Lung microvascular endothelial cell (primary cell): ENCODE data around the gene MT1A. TPM values are rescaled to one million over a fixed set of nuclear protein-coding genes. Genes with fewer than 3 reads are reported as not detected.

ENCODE experiments used
- DNase-seq, 2 donors: peaks; one replicate each; pipeline versions ENCODE4 v3.0.0 to v3.0.0-alpha.2; 2010; ENCODE audit warnings: low read depth in 2 of 2
- total RNA-seq: library from RNA; depleted of rRNA; stranded (reverse); fragments of >200 nt; gene quantifications from 2 replicates; pipeline ENCODE4 v1.2.1, GENCODE V29; 2014

The MT1A gene
- total RNA-seq = 0.79 and 2.4 TPM in 2 replicates

GRCh38 chr16:56637814-56638750, at the start of gene MT1A:
MT1A (plus strand) TSS chr16:56638666; CDS start chr16:56638739, 73 bp downstream.
- peak; percentile 48 to 52 for DNase-seq

- DNase-seq = no peak
These were observed 49.7 kb upstream of the MT1A start for GRCh38 chr16:56588781-56589140.

DNA sequence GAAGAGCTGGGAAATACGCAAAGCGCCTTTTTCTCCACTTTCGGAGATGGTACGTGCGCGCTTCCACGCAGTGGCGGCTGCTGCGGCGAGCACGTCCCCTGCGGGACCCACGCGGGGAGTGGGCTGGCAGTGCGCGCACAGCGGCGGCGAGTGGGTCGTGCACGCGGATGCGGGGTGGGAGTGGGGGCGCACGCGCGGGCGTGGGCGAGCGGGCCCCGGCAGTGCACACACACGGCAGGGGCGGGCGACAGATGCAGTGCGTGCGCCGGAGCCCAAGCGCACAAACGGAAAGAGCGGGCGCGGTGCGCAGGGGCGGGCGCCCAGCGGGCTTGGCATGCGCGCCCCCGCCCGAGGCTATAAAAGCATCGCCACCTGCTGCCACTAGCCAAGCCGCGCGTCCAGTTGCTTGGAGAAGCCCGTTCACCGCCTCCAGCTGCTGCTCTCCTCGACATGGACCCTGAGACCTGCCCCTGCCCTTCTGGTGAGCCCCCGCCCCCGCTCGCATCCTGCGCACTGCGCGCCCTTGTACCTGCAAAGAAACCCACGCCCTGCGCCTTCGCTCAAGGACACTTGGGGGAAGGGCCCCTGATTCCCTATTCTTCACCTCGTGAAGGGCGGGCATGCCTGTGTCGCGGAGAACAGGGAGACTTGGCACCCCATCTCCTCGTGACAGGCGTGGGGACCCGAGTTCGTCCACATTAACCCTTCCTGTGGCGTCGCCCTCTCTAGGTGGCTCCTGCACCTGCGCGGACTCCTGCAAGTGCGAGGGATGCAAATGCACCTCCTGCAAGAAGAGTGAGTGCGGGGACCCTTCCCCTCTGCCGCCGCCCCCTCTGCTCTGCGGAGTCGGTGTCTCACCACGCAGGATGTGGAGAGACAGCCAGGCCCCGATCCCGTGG, 49.1 kb upstream of the MT1A start, which contains the start of gene MT3:
Gene MT3, plus strand, starts transcription at position 388 of the 899 bp plus-strand sequence. Its CDS starts 63 bp downstream, at position 451.
- DNase-seq = peak in 1 of 2 donors; percentile 30

DNA sequence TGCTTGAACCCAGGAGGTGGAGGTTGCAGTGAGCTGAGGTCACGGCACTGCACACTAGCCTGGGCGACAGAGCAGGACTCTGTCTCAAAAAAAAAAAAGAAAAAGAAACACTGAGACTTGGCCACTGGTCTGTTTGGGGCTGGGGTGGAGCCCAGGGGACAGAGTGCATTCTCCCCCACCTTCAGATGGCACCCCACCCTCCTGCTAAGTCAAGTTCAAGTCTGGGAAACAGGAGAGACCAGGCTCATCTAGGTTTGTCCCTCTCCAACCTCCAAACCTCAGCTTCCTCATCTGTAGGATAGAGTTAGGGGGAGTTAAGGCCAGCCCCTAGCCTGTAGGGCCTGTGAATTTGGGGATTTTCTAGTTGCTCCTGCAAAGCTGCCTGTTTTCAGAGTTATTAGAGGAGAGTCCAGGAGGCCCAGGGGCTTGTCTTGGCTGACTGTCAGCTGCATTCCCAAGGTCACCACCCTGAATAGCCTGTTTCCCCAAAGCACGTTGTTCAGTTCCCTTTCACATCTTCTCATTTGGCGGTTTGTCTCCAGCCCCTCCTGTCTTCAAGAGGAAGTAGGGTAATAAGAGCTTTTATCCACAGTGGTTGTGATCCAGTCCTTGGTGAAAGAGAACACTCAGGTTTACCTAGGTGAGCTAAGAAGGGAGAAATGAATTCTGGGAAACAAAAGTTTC, 46.9 kb upstream of the MT1A start:
- DNase-seq = no peak

- DNase-seq = no peak
These were observed 44.7 kb upstream of the MT1A start for GRCh38 chr16:56593573-56594291.

- DNase-seq = no peak
These were observed 44.2 kb upstream of the MT1A start for GRCh38 chr16:56594292-56594619.

DNA sequence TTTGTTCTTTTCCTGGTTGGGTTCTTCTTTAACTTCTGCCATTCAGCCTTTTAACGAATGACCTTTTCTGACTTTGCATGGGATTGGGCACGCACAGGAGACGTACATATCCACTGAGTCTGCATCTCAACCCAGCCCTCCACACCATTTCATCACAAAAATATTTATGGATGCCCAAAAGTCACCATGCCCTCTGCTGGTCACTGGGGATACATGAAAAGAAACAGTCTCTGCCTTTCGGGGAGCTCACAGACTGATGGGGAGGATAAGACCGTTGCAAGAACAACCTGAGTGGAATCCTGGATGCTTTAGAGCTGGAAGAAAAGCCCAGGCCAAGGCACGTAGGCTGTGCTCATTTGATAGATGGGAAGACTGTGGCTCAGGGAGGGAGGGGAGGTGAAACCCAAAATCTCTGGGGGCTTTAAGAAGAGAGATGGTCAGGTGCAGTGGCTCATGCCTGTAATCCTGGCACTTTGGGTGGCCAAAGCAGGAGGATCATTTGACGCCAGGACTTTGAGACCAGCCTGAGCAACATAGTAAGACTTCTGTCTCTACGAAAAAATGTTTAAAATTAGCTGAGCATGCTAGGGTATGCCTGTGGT, 38.0 kb upstream of the MT1A start:
- DNase-seq = peak; percentile 61 to 65

GRCh38 chr16:56601325-56601724, 37.1 kb upstream of the MT1A start:
- no peak for DNase-seq

GRCh38 chr16:56603589-56603988, 34.9 kb upstream of the MT1A start:
- DNase-seq = peak; percentile 66 to 68

DNA sequence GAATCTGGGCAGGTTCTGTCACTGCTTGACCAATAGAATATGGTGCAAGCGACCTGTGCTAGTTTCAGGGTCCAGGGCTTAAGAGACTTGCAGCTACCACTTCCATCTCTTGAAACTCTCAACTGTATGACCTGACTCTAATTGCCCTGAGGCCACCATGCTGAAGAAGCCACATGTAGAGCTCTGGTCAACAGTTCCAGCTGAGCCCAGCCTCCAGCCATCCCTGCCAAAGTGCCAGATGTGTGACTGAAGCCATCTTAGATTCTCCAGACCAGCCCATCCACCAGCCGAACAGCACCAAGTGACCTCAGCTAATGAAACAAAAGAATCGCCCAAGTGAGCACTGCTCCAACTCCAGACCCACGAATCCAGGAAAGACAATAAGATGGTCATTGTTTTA, 33.5 kb upstream of the MT1A start:
- no peak for DNase-seq

GRCh38 chr16:56605475-56605874, 33.0 kb upstream of the MT1A start:
- DNase-seq = no peak

- peak; percentile 62 to 71 for DNase-seq
These were observed 32.4 kb upstream of the MT1A start for GRCh38 chr16:56606071-56606475.

GRCh38 chr16:56606476-56607108, 31.9 kb upstream of the MT1A start:
- peak in 1 of 2 donors; percentile 77 for DNase-seq

GRCh38 chr16:56607109-56607618, 31.3 kb upstream of the MT1A start:
- DNase-seq = peak; percentile 98 to 99

DNA sequence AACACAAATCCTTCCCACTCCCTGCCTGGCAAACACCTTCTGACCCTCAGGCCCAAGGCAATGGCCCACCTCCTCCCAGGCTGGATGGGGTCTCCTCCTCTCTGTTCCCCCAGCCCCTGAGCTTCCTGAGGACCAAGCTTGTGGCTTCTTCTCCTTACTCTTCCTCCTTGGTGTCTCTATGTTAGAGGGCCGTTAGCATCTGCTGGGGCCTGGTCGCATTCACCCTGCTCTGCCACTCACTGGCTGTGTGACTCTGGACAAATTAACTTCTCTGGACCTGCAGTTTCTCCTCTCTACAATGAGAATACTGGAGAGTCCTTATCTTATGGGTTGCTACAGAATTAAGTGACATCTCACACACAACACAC, 30.8 kb upstream of the MT1A start:
- DNase-seq = no peak

- DNase-seq = peak; percentile 96 to 99
These were observed 30.2 kb upstream of the MT1A start, which contains the start of gene MT2A for GRCh38 chr16:56608043-56608875. MT2A (plus strand) TSS chr16:56608584; CDS start chr16:56608656, 72 bp downstream.

- DNase-seq = no peak
These were observed 29.5 kb upstream of the MT1A start for GRCh38 chr16:56608876-56609462.

- peak; percentile 91 to 93 for DNase-seq
These were observed 29.0 kb upstream of the MT1A start for GRCh38 chr16:56609463-56609921.
